Naive B cell (primary cell): Measurements from ENCODE around the gene TMEM30A. TPM values are rescaled to one million over a fixed set of nuclear protein-coding genes. Genes with fewer than 3 reads are reported as not detected.

Experiments used
- ATAC-seq, 2 donors: fragments of 150-1000 bp; cut with Tn5 transposase; 2 replicates each; pipeline ENCODE4 v1.10.0; 2021; ENCODE audit warnings: low read depth in 2 of 2, mild to moderate bottlenecking in 2 of 2, moderate library complexity in 2 of 2
- DNase-seq: peaks from one replicate; pipeline ENCODE4 v3.0.0; 2022
- H3K27ac Mint-ChIP-seq, 6 donors: one replicate each; pipeline ENCODE4 v1.8.0; 2020 to 2022; ENCODE audit warnings: mild to moderate bottlenecking in 6 of 6, mixed read lengths in 6 of 6, moderate library complexity in 5 of 6, inconsistent platforms in 2 of 6
- H3K27me3 Mint-ChIP-seq, 3 donors: one replicate each; pipeline ENCODE4 v1.8.0; 2021 to 2022; ENCODE audit warnings: mixed read lengths in 3 of 3, mild to moderate bottlenecking in 1 of 3
- H3K36me3 Mint-ChIP-seq, 2 donors: one replicate each; pipeline ENCODE4 v1.8.0; 2020 to 2022; ENCODE audit warnings: mixed read lengths in 2 of 2, inconsistent platforms in 1 of 2, mild to moderate bottlenecking in 1 of 2
- H3K4me1 Mint-ChIP-seq, 3 donors: one replicate each; pipeline ENCODE4 v1.8.0; 2020 to 2022; ENCODE audit warnings: mixed read lengths in 3 of 3, inconsistent platforms in 1 of 3, mild to moderate bottlenecking in 1 of 3, moderate library complexity in 1 of 3
- H3K4me3 Mint-ChIP-seq, 8 donors: one replicate each; pipeline ENCODE4 v1.8.0; 2020 to 2022; ENCODE audit warnings: mild to moderate bottlenecking in 8 of 8, mixed read lengths in 8 of 8, moderate library complexity in 8 of 8, inconsistent platforms in 2 of 8
- H3K9me3 Mint-ChIP-seq, 7 donors: one replicate each; pipeline ENCODE4 v1.8.0; 2020 to 2022; ENCODE audit warnings: mixed read lengths in 7 of 7, mild to moderate bottlenecking in 5 of 7, inconsistent platforms in 2 of 7, moderate library complexity in 1 of 7
- polyA plus RNA-seq, 6 donors: library from polyadenylated mRNA; unstranded; fragments of 300-500 nt; fragmentation: Illumina TruSeq; gene quantifications; one replicate each; pipeline ENCODE4 v1.2.3, GENCODE V29; 2021; ENCODE audit warnings: low read depth in 6 of 6

The TMEM30A gene
- polyA plus RNA-seq, 6 donors from 2014 or later, result 33.5 to 45.1 (median 41.8) TPM

DNA sequence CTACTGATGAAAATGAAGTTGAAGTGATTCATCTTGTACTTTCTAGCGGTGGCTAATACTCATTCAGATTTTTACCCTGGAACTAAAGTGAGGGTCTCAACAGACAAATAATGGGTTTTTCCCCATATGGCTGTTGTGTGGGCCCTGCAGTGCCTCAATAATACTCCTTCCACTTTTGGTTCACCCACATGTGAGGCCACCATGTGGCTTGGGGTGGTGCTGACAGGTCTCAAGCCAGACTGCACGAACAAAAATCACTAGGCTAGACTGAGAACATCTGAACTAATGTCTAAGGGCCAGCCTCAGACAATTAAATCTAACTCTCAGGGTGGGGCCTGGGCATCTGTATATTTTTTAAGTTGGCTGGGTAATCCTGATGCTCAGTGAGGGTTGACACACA lies 70.9 kb downstream of the TMEM30A start:
- DNase-seq, result no peak
- no peak for ATAC-seq
- Mint-ChIP-seq H3K27ac (no peak overlapping the region), H3K36me3 (no peaks in the 10 kb centered on the region), H3K4me1 (peaks cover 5 to 6% (median 5%) of the 10 kb centered on the region in 3 donors), H3K4me3 (no peak overlapping the region), H3K9me3 (peaks cover 0 to 2% (median 0%) of the 10 kb centered on the region in 7 donors), H3K27me3 (peaks cover 33 to 67% (median 62%) of the 10 kb centered on the region in 3 donors)

DNA sequence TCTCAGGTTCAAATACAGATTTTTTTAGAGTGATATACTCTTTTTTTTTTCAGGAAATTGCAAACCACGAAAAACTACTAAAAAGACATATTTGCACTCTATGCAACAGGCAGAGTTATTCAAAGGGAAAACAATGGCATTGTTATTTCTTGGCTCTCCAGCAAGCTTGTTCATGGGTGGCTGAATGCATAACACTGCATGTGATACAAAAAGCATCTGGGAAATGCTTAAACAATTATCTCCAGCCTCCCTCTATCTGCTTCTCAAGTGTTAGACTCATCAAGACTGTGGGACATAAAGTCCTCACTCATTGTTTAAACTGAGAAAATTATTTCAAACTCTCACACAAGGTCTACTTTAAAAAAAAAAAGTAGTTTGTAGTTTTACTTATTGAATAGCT lies 71.5 kb downstream of the TMEM30A start:
- no peak overlapping the region for H3K4me3 Mint-ChIP-seq
- H3K27ac Mint-ChIP-seq, result no peak overlapping the region
- peaks cover 39 to 69% (median 65%) of the 10 kb centered on the region in 3 donors for H3K27me3 Mint-ChIP-seq
- DNase-seq, result no peak
- H3K36me3 Mint-ChIP-seq, result no peaks in the 10 kb centered on the region
- H3K4me1 Mint-ChIP-seq, result peaks cover 11 to 12% (median 11%) of the 10 kb centered on the region in 3 donors
- peaks cover 0 to 2% (median 0%) of the 10 kb centered on the region in 7 donors for H3K9me3 Mint-ChIP-seq
- ATAC-seq, result no peak

DNA sequence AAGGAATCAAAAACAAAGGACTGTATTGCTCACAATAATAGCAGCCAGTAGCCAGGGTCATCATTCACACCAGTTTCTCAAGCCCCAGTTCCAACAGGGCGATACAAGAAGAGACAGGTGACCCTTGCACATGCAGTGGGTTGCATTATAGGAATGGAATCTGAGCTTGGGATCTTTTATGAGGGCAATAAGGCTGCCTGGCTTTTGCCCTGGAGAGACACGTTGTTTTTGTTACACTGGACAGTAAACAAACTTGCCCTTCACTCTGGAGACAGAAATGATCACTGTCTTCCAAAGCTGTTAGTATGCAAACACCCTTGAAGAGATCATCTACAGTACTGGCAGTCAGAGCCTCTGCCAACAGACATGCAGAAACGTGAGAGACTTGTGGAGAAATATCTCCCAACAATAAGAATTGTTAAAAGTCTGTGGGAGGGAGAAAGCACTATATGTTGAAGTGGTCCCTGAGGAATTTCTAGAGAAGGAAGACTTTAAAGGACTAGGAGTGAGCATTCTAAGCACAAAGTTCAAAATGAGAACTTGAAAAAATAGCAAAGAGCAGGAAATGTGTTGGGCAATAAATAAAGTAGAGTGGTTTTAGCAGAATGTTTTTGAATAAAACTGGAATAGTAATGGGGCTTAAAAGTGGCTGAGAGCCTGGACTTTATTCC lies 72.5 kb downstream of the TMEM30A start:
- Mint-ChIP-seq H3K4me3 (no peak overlapping the region), H3K27me3 (peaks cover 50 to 69% (median 65%) of the 10 kb centered on the region in 3 donors)

DNA sequence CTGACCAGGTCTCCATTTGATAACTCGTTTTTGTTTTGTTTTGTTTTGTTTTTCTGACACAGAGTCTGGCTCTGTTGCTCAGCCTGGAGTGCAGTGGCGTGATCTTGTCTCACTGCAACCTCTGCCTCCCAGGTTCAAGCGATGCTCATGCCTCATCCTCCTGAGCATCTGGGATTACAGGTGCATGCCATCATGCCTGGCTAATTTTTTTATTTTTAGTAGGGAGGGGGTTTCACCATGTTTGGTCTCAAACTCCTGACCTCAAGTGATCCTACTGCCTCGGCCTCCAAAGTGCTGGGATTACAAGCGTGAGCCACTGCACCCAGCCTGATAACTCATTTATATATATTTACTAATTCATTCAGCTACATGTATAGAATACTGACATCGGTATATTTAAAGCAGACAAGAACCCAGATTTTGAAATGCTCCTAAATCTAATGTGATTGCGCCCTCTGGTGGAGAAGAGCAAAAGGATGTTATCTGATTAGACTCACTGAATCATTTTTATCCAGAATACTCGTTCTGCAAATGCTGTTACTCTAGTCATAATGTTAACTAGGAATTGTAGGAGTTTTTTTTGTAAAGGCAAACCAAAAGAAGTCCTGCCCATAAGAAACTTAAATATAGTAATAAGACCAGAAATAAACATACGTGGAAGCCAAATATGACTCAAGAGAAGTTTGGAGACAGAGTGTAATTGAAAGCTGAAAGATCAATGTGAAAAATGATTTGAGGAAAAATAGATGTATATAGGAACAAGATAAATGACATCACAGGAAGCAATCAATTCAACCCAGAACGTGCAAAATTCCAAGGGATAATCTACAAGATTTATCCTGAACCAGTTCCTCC lies 73.5 kb downstream of the TMEM30A start:
- peaks cover 58 to 71% (median 69%) of the 10 kb centered on the region in 3 donors for H3K27me3 Mint-ChIP-seq
- H3K4me3 Mint-ChIP-seq, result no peak overlapping the region
- peaks cover 0 to 12% of the 10 kb centered on the region in 2 donors for H3K36me3 Mint-ChIP-seq
- H3K9me3 Mint-ChIP-seq, result peaks cover 0 to 2% (median 0%) of the 10 kb centered on the region in 7 donors
- DNase-seq (peak; percentile 56), ATAC-seq (no peak)
- H3K4me1 Mint-ChIP-seq, result peaks cover 30 to 32% (median 30%) of the 10 kb centered on the region in 3 donors
- H3K27ac Mint-ChIP-seq, result no peak overlapping the region

More for the DNA sequence above, 72.5 kb downstream of the TMEM30A start:
- no peak for DNase-seq
- no peak for ATAC-seq
- no peak overlapping the region for H3K27ac Mint-ChIP-seq
- H3K9me3 Mint-ChIP-seq, result peaks cover 0 to 2% (median 0%) of the 10 kb centered on the region in 7 donors
- H3K36me3 Mint-ChIP-seq, result peaks cover 0 to 7% of the 10 kb centered on the region in 2 donors
- peaks cover 21 to 22% (median 22%) of the 10 kb centered on the region in 3 donors for H3K4me1 Mint-ChIP-seq

DNA sequence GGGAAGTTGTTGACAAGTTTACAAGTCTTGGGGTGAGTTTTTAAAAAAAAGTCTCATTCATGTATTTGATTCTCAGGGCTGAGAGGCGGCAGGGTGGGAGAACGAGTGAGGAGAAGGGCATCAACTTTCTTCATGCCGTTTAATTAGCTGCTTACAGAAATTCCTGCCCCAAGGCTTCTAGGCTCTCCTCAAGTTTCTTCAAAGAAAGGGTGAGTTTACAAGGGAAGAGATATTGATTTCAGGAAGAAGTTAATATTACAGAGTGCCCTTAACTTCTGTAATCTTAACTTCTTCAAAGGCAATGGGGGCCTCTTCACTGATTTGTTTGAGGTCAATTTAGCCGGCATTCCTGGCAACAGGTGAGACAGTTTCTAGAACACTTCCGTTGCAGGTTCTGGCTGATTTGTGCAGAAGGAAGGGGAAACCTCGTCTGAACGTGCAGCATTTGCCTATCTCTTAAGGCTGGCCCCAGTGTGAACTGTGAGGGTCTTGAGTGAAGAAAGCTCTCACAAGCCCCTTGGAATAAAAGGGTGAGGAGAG lies 75.3 kb downstream of the TMEM30A start:
- peaks cover 65 to 81% (median 79%) of the 10 kb centered on the region in 3 donors for H3K27me3 Mint-ChIP-seq
- ATAC-seq (no peak), DNase-seq (no peak)
- peak overlapping the region in 3 of 6 donors; percentile 13 to 64 (median 63) for H3K27ac Mint-ChIP-seq
- H3K9me3 Mint-ChIP-seq, result peaks cover 0 to 2% (median 0%) of the 10 kb centered on the region in 7 donors
- peaks cover 0 to 12% of the 10 kb centered on the region in 2 donors for H3K36me3 Mint-ChIP-seq
- peaks cover 44 to 50% (median 49%) of the 10 kb centered on the region in 3 donors for H3K4me1 Mint-ChIP-seq
- peak overlapping the region in 5 of 8 donors; percentile 72 to 91 (median 76) for H3K4me3 Mint-ChIP-seq

DNA sequence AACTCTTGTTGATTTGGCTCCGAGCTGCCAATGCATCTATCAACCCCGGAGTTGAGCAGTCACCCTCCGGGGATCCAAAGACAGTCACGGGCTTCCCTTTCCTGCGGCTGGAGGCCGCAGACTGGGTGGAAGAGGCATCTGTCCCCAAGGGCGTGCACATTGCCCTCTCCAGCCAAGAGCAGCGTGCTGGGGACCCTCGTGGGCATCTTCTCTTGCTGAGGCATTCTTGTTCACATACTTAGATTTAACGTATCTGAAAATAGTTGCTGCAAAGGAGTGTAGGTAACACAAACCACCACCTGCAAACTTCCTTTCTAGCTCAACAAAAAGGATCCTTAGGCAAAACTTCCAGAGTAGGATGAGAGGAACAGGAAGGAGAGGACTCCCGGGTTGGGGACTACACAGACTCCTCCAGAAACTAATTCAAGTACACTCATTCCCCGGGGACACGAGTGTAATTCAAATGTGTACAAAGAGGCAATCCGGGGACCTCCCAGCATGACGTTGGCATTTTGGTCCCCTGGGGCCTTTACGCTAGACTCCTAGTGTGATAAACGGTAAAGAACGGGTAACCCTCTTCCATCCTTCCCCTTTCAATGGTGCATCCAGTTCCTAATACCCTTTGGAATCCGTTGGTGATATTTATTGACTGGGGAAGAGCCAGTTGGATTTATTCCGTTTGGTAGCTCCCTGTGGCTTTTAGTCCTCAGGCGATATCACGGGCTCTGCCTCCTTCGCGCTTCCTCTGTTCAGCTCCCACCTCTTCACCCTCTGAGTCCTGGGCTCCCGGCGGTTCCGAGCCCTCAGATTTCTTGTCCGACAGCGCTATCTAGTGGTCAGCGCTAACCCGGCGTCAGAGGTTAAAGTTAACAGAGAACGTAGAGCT lies 76.1 kb downstream of the TMEM30A start:
- peak; percentile 70 for DNase-seq
- Mint-ChIP-seq H3K9me3 (peaks cover 0 to 2% (median 0%) of the 10 kb centered on the region in 7 donors), H3K27ac (peak overlapping the region in 5 of 6 donors; percentile 26 to 94 (median 64)), H3K36me3 (peaks cover 0 to 12% of the 10 kb centered on the region in 2 donors), H3K4me1 (peaks cover 44 to 55% (median 51%) of the 10 kb centered on the region in 3 donors), H3K27me3 (peaks cover 73 to 89% (median 86%) of the 10 kb centered on the region in 3 donors), H3K4me3 (peak overlapping the region; percentile 72 to 91 (median 82))
- ATAC-seq, result peak; percentile 74 to 77

DNA sequence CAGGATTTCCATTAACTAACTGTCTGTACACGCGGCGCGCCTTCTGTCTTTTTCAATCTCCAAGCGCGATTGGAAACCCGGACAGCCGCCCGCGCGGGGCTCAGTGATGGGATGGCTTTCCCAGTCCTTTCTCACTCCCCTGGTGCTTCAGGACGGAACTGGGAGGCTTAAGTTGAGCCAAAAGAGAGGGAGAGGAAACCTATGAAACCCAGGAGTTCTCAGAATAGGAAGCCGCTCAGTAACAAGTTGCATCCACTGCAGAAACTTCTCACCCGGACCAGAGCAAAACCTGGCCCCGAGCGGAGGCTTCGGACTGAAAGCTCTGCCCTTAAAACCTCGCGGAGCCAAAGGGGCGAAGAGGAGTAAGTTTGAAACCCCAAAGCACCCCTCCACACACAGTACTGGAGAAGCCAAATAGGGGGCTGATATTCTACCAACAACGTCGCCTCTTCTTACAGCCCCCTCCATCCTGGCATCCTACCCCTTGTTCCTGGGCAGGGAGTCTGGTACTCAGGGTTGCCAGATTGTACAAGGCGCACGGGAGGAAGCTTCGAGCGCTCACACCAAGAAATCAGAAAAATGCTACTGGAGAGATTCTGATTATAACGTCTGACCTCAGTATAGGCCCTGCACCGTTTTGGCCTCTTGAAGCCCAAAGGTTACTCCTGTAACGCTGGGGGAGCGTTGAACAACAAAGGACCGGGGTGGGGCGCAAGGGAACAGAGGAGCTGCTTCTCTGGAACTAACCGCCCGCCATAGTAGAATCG lies 77.8 kb downstream of the TMEM30A start:
- Mint-ChIP-seq H3K27me3 (peaks cover 82 to 95% (median 94%) of the 10 kb centered on the region in 3 donors), H3K36me3 (peaks cover 0 to 12% of the 10 kb centered on the region in 2 donors), H3K4me3 (peak overlapping the region; percentile 72 to 91 (median 78)), H3K4me1 (peaks cover 50 to 65% (median 60%) of the 10 kb centered on the region in 3 donors), H3K9me3 (peaks cover 0 to 2% (median 0%) of the 10 kb centered on the region in 7 donors), H3K27ac (peak overlapping the region in 4 of 6 donors; percentile 5 to 91 (median 76))
- no peak for DNase-seq
- no peak for ATAC-seq

DNA sequence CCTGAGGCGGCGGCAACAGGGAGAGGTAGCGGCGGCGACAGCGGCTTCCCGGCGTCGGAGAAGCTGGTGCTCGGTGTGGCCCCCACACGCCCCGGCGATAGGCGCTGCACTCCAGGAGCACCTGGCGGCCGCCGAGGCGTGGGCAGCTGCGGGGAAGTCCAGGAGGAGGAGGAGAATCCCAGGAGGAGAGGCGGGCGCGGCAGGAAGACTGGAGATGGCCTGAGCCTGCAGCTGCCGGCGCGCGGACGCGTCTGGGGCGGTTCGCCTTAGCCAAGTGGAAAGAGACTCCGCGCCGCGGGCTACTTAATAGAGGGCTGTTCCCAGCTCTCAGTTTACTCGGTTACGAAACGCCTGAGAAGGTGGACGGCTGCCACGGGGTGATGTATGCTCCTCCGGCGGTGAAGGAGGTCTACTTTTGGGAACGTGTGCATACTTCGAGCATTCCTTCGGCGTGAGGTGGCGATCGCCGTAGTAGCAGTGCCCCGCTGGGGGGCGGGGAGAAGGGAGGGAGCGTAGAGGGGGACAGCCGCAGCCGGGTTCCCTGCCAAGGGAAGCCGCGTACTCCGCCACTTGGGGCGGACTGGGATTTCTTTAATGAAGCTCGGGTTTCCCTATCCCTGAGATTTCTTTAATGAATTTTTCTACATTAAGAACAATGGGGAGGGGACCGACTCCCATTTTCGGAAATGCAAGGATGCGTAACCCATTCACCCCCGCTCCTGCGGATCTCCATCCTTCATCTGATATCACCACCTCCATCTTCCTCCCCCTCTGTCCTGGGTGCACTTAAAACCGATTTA lies 78.6 kb downstream of the TMEM30A start, which contains the start of gene COL12A1:
Gene COL12A1 (minus strand): TSS at position 278 of the 800 bp plus-strand sequence. CDS start 3,261 bp downstream, outside the sequence.
- Mint-ChIP-seq H3K27ac (peak within 1 kb of the TSS in 4 of 6 donors; percentile 5 to 91 (median 70)), H3K9me3 (peaks cover 0 to 2% (median 0%) of the 10 kb centered on the region in 7 donors), H3K36me3 (peaks cover 0 to 12% of the 10 kb centered on the region in 2 donors), H3K4me3 (peak within 1 kb of the TSS; percentile 72 to 91 (median 84)), H3K4me1 (peaks cover 50 to 66% (median 60%) of the 10 kb centered on the region in 3 donors), H3K27me3 (peaks cover 83 to 96% (median 95%) of the 10 kb centered on the region in 3 donors)
- no peak for ATAC-seq
- no peak for DNase-seq

DNA sequence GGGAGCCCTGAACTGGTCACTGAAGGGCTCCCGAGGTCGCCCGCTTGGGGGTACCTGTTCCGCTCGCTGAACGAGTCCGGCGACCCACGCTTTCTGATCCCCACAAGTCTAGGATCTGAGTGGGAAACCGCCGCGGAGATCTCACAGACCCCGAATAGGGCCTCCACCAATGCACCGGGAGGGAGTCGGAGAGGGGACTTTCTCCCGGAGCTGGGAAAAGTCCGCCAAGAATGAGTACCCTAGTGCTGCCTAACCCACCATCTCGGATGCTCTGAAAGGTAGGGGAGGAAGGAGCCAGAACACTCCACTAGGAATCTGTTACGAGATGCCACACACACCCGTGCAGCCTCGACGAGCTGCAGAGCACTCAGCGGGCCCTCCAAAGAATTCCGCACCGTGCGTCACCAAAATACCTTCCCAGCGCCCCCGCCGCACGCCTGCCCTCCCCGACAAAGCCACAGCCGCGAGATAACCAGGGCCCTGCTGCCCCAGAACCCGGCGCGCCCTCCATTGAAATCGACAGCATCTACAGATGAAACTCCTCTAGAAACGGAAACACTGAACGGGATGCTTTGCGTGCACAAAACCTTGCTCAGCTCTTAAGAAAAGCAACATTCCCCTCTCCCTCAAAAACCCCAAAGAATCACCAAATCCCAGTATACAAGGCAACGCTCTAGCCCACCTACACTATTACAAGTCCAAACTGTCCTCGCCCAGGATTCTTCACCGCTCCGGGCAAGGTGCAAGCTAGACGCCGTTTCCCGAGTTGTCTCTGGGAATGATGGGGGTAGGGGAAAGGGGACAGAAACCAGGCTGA lies 79.4 kb downstream of the TMEM30A start:
- H3K27ac Mint-ChIP-seq, result peak overlapping the region in 2 of 6 donors; percentile 30 to 73
- peaks cover 81 to 92% (median 92%) of the 10 kb centered on the region in 3 donors for H3K27me3 Mint-ChIP-seq
- H3K36me3 Mint-ChIP-seq, result peaks cover 0 to 12% of the 10 kb centered on the region in 2 donors
- ATAC-seq (no peak), DNase-seq (no peak)
- peaks cover 50 to 66% (median 60%) of the 10 kb centered on the region in 3 donors for H3K4me1 Mint-ChIP-seq
- peak overlapping the region; percentile 72 to 91 (median 84) for H3K4me3 Mint-ChIP-seq
- peaks cover 0 to 2% (median 0%) of the 10 kb centered on the region in 7 donors for H3K9me3 Mint-ChIP-seq

DNA sequence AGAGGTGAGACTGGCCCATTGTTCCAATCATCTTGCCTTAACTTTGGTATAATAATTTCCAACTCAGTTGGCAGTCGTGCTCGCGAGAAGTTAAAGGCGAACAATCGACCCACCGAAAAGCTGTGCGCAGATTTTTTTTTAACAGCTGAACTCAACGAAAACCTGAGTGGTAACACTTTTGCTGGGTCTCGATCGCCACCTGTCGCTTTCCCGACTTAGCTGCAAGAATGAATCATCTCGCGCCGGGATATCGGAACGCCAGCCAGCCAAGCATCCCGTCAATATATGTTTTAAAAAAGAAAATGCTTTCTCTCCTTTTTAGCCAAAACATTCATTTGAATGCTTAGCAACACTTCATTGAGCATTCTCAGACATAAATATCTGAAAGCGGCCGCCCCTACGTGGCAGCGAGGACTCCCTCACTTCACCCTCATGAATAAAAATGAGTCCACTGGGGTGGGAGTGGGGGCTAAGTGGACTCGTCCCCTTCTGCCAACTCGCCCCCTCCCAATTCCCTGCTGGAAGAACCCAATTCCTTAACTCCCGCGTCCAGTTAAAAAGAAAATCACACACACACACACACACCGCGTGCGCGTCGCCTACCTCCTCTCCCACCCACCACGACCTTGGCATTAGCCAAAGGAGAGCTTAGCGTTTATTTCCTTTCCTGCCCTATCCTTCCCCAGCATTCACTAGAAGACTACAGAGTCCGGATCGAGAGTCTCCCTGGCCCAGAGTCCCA lies 80.2 kb downstream of the TMEM30A start:
- ATAC-seq (no peak), DNase-seq (no peak)
- Mint-ChIP-seq H3K27ac (peak overlapping the region in 4 of 6 donors; percentile 6 to 73 (median 59)), H3K27me3 (peaks cover 84 to 85% (median 84%) of the 10 kb centered on the region in 3 donors), H3K9me3 (peaks cover 0 to 2% (median 0%) of the 10 kb centered on the region in 7 donors), H3K4me1 (peaks cover 50 to 66% (median 60%) of the 10 kb centered on the region in 3 donors), H3K4me3 (peak overlapping the region; percentile 72 to 91 (median 84)), H3K36me3 (peaks cover 0 to 12% of the 10 kb centered on the region in 2 donors)
